GM20431 (cell line): ENCODE data around the gene CNOT4.
"Not testable (repeated sequence)": the region's sequence is repeated elsewhere in the genome, so short reads cannot be mapped to it uniquely, and the experiment has no call there.

Experiments
- in situ Hi-C: fragments of 300-500 bp; cut with MseI, MboI; formaldehyde crosslinking; loops from one replicate; pipeline ENCODE4 v1.15.0; 2020; ENCODE audit warnings: low sequenced_read_pairs; ENCODE audit not compliant: unreplicated experiment

Gene CNOT4

DNA sequence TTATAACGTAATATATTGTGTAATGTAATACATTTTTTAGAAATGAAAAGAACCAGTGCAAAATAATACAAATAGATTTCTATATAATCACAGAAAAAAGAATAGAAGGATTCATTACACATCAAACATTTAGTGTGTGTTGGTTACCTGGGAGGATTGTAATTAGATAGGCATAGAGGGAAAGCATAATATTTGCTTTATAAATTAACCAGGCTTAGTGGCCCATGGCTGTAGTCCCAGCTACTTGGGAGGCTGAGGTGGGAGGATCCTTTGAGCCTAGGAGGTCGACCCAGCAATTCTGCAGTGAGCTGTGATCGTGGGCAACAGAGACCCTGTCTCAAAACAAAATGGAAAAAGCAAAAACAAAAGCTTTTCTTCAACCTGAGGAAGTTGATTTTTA is 5.0 kb upstream of the CNOT4 start:
- in situ Hi-C loops: no loop called here

GRCh38 chr7:135512135-135512887 is 2.4 kb upstream of the CNOT4 start:
- in situ Hi-C loops: no loop called here

DNA sequence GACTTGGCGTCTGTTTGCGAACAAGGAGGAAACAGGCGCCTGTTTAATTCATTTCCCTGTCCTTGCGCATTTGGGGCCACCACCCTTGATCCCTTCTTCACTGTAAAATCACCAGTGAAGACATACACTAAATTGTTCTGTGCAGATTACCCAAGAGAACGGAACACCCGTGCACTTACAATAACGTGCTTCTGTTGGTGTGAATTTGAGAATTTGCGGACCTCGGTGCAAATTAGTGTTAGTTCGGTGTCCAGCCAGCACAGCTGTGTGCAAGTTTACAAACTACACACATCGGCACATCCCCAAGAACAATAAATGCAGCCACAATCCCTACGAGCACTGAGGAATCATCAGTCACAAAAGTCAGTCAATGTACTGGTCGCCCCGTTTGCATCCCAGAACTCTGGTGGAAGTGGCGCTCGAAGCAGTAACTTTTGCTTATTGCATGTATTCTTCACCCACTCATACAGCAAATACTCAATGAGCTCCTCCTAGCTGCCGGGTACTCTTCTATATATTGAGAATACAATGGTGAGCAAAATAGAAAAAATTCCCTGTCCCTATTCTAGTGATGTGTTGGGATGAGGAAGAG is 786 bp upstream of the CNOT4 start:
- in situ Hi-C loops: no loop called here

GRCh38 chr7:135509589-135509838 is 388 bp downstream of the CNOT4 start:
- in situ Hi-C loops: no loop called here

- in situ Hi-C loops: no loop called here
These were observed 866 bp downstream of the CNOT4 start for GRCh38 chr7:135508883-135509588.

- in situ Hi-C loops: no loop called here
These were observed 8.5 kb downstream of the CNOT4 start for GRCh38 chr7:135501402-135501801.

DNA sequence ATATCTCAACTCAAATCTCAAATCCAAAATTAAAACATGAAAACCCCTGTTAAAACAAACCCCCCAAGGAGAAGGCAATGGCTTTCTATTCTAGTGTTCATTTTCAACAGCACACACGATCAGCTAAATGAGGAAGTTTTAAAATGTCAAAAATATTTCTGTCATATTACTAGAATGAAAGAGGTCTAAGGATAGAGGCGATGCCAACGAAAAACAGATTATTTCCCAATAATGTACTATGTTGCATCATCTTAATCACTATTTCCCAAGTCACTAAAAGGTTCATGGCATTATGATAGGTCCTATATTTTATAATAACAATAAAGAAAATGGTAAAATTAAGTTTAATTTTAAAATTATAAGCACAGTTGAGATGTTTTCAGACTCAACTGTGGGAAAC is 10.1 kb downstream of the CNOT4 start:
- in situ Hi-C loops: no loop called here

DNA sequence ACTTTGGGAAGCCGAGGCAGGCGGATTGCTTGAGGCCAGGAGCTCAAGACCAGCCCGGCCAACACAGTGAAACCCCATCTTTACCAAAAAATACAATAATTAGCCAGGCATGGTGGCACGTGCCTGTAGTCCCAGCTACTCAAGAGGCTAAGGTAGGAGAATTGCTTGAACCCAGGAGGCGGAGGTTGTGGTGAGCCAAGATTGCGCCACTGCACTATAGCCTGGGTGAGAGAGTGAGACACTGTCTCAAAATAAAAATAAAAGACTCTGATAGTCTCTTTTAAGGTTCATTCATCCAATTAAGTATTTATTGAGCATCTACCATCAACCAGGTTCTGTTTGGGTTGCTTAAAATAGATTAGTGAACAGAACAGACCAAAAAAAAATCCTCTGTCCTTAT is 12.7 kb downstream of the CNOT4 start:
- in situ Hi-C loops: not testable (repeated sequence)

- in situ Hi-C loops: no loop called here
These were observed 16.5 kb downstream of the CNOT4 start for GRCh38 chr7:135493362-135493761.

DNA sequence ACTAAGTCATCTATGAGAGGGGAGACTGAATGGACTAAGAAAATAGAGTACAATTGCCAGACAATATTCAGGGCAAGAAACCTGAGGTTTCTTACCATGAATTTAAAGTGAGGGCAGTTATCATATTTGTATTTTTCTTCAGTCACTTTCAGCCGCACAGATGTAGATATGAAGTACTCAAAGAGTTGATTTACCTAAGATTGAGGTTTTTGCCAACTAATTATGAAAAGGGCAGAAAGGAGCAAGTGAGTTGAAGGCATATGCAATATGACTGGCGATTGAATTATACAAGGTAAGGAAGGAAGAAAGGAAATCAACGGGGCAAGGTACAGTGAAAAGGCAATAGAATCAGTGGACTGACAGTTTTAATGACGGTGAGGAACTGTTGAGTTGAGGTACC is 17.8 kb downstream of the CNOT4 start:
- in situ Hi-C loops: no loop called here

- in situ Hi-C loops: no loop called here
These were observed 19.1 kb downstream of the CNOT4 start for GRCh38 chr7:135490783-135491182.

DNA sequence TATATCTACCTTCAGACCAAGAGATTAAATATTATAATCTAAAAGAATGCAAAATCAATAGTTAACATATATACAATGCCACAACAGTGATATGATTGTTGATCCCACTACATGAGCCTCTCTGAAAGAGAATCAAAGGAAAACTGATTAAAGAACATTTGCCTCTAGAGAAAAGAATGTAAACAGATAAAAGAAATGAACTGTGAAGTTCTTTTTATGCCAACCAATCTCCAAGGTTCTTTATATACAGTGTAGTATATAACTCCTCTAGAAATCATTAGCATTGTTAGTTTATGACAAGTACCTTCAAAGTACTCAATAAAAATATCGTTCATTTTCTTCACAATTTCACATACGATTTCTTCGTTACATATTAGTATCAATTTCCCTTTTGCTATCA is 20.1 kb downstream of the CNOT4 start:
- in situ Hi-C loops: no loop called here

DNA sequence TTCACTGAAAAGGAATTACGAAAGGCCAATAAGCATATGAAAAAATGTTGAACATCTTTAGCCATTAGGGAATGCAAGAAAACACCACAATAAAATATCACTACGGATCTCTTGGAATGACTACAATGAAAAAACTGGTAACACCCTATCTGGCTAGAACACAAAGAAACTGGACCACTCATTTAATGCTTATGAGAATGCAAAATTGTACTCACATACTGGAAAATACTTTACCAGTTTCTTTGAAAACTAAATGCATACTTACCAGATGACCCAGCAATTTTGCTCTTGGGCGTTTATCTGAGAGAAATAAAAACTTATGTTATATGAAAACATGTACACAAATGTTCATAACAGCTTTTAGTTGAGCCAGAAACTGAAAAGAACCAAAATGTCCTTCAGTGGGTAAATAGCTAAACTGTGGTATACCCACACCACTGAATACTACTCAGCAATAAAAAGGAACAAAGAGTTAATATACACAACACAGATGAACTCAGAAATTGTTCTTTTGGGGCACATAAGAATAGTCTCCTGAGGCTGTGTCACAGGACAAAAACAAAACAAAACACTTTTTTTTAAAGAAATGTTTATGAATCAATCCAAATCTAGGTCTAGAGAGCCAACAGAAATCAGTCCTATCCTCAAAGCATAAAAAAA is 23.5 kb downstream of the CNOT4 start:
- in situ Hi-C loops: no loop called here

DNA sequence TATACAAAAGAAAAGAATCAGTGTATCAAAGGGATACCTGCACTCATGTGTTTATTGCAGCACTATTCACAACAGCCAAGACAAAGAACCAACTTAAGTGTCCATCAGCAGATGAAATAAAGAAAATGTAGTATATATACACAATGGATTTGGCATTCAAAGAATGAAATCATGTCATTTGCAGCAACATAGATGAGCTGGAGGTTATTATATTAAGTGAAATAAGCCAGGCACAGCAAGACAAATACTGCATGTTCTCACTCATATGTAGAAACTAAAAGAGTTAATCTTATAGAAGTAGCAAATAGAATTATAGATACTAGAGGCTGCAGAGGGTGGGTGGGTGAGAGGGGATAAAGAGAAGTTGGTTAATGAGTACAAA is 28.3 kb downstream of the CNOT4 start:
- in situ Hi-C loops: no loop called here

DNA sequence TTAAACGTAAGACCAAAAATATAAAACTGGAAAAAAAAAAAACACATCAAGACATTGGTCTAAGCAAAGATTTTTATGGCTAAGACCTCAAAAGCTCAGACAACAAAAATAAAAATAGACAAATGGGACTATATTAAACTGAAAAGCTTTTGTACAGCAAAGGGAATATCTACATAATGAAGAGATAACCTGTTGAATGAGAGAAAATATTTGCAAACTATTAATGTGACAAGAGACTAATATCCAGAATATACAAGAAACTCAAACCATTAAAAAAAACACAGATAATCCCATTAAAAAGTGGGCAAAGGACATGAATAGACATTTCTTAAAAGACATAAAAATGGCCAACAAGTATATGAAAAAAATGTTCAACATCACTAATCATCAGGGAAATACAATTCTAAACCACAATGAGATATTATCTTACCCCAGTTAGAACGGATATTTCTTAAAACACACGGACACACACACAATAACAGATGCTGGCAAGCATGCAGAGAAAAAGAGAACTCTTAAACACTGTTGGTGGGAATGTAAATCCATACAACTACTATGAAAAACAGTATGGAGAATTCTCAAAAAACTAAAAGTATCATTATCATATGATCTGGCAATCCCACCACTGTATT is 28.8 kb downstream of the CNOT4 start:
- in situ Hi-C loops: no loop called here

DNA sequence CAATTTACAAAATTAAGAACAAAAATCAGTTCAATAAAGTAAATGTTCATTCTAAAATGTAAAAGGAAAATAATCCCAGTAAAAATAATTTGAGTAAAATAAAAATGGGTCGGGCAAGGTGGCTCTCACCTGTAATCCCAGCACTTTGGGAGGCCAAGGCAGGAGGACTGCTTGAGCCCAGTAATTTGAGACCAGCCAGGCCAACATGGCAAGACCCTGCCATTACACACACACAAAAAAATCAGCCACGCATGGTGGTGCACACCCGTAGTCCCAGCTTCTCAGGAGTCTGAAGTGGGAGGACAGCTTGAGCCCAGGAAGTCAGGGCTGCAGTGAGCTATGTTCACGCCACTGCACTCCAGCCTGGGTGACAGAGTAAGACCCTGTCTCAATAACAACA is 34.4 kb downstream of the CNOT4 start:
- in situ Hi-C loops: no loop called here

GRCh38 chr7:135469705-135470104 is 40.2 kb downstream of the CNOT4 start:
- in situ Hi-C loops: not testable (repeated sequence)

- in situ Hi-C loops: no loop called here
These were observed 42.6 kb downstream of the CNOT4 start for GRCh38 chr7:135467207-135467711.

DNA sequence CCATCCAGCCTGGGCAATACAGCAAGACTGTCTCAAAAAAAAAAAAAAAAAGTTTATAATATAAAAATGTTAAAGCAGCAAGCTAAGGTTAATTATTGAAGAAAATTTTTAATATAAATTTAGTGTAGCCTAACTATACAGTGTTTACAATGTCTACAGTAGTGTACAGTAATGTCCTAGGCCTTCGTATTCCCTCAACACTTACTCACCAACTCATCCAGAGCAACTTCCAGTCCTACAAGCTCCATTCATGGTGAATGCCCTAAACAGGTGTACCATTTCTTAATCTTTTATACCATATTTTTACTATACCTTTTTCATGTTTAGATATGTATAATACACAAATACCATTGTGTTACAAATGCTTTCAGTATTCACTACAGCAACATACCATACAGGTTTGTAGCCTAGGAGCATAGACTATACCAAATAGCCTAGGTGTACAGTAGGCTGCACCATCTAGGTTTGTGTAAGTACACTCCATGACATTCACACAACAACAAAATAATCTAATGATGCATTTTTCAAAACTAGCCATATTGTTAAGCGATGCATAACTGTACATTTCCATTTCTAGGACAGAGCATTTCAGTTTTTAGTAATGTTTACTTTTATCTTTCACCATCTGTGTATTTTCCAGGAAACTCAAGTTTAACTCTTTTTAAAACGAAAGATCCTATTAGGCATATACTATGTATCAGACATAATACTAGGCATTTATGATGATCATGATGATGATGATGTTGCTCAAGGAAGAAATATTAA is 43.3 kb downstream of the CNOT4 start:
- in situ Hi-C loops: no loop called here

DNA sequence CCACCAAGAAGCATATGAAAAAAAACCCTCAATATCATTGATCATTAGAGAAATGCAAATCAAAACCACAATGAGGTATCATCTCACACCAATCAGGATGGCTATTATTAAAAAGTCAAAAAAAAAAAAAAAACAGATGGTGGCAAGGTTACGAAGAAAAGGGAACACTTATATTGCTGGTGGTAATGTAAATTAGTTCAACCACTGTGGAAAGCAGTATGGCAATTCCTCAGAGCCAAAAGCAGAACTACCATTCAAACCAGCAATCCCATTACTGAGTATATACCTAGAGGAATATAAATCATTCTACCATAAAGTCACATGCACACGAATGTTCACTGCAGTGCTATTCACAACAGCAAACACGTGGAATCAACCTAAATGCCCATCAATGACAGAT is 46.0 kb downstream of the CNOT4 start:
- in situ Hi-C loops: no loop called here
